GM12878 (cell line): ENCODE results near the gene LRRTM3. TPM values are rescaled to one million over a fixed set of nuclear protein-coding genes. Genes with fewer than 3 reads are reported as not detected.

Source experiments
- ATAC-seq: fragments of 200-7000 bp; cut with Tn5 transposase; 3 replicates; pipeline ENCODE4 v1.9.1; 2020; ENCODE audit warnings: mild to moderate bottlenecking, moderate library complexity
- BruUV-seq: library from RNA; stranded (reverse); fragments of 400-500 nt; replicated peaks from 2 replicates; lab custom pipeline; 2021; lab: Mats Ljungman, UMichigan
- CTCF ChIA-PET: fragments of 300-600 bp; sonication (Branson Sonifier 250); formaldehyde crosslinking; extraction: SDS; loops from one replicate; lab custom pipeline; 2021; ENCODE audit warnings: inconsistent platforms; lab: Yijun Ruan, JAX
- POLR2A ChIA-PET: fragments of 350-600 bp; formaldehyde crosslinking; extraction: SDS; loops from one replicate; lab custom pipeline; 2021; ENCODE audit warnings: inconsistent platforms; lab: Charles Lee
- RAD21 ChIA-PET: fragments of 300-600 bp; sonication (Branson Sonifier 250); formaldehyde crosslinking; loops from one replicate; lab custom pipeline; 2023; ENCODE audit warnings: antibody characterized with exemption; ENCODE audit not compliant: unreplicated experiment; lab: Charles Lee
- SMC1A ChIA-PET: fragments of 300-600 bp; sonication (Branson Sonifier 250); formaldehyde crosslinking; loops from one replicate; lab custom pipeline; 2023; ENCODE audit not compliant: unreplicated experiment, uncharacterized antibody; lab: Charles Lee
- DNase-seq: peaks from one replicate; pipeline ENCODE4 v3.0.0-alpha.2; 2011; ENCODE audit warnings: low read depth, low spot score
- FAIRE-seq: peaks from 3 replicates; lab custom pipeline; 2011; peaks lifted over from hg19 to GRCh38; lab: Jason Lieb, UNC
- H2AFZ ChIP-seq: 2 replicates; pipeline ENCODE4 v1.6.0; 2011; ENCODE audit warnings: low read depth, low read length, control low read depth; ENCODE audit not compliant: control insufficient read depth
- H3K27ac ChIP-seq: 2 replicates; pipeline ENCODE4 v1.5.1; 2011; ENCODE audit warnings: control low read depth; ENCODE audit not compliant: control insufficient read depth, insufficient read depth
- H3K27me3 ChIP-seq, 2 experiments: replicated peaks in 1 of 2; 2 replicates each; pipeline versions ENCODE4 v1.6.0 to v1.6.1; 2011; ENCODE audit warnings: low read length in 1 of 2; ENCODE audit not compliant: control insufficient read depth in 2 of 2, insufficient read depth in 2 of 2
- H3K36me3 ChIP-seq, 2 experiments: 2 replicates each; pipeline ENCODE4 v1.5.1; 2011; ENCODE audit warnings: low read length in 1 of 2; ENCODE audit not compliant: control insufficient read depth in 2 of 2, insufficient read depth in 2 of 2
- H3K4me1 ChIP-seq: 2 replicates; pipeline ENCODE4 v1.6.1; 2011; ENCODE audit warnings: mild to moderate bottlenecking, low read length, moderate library complexity, mixed read lengths; ENCODE audit not compliant: control insufficient read depth, insufficient read depth
- H3K4me2 ChIP-seq: 2 replicates; pipeline ENCODE4 v1.6.0; 2011; ENCODE audit warnings: control low read depth; ENCODE audit not compliant: control insufficient read depth, insufficient read depth
- H3K4me3 ChIP-seq: fragments of 200-600 bp; sonication (generic); 2 replicates; pipeline ENCODE4 v1.5.1; 2016
- H3K79me2 ChIP-seq: 2 replicates; pipeline ENCODE4 v1.6.0; 2011; ENCODE audit warnings: low read length; ENCODE audit not compliant: control insufficient read depth, insufficient read depth
- H3K9ac ChIP-seq: 2 replicates; pipeline ENCODE4 v1.8.0; 2011; ENCODE audit warnings: low read length, control low read depth, mixed read lengths; ENCODE audit not compliant: control insufficient read depth, insufficient read depth
- H3K9me3 ChIP-seq: replicated peaks from 3 replicates; pipeline ENCODE4 v1.5.1; 2011; ENCODE audit warnings: mild to moderate bottlenecking, low read length; ENCODE audit not compliant: control insufficient read depth, insufficient read depth
- H4K20me1 ChIP-seq: 2 replicates; pipeline ENCODE4 v1.6.0; 2011; ENCODE audit not compliant: control insufficient read depth, insufficient read depth
- CREM ChIP-seq: IDR thresholded peaks from 2 replicates; pipeline ENCODE4 v1.6.1; 2014; ENCODE audit warnings: antibody characterized with exemption, low read depth
- EGR1 ChIP-seq, 2 experiments: IDR thresholded peaks; 1 replicate in 1 of 2; 2 replicates in 1 of 2; pipeline ENCODE4 v1.6.1; 2011 to 2012; ENCODE audit warnings: low read depth in 2 of 2, low read length in 2 of 2, borderline replicate concordance in 1 of 2, mild to moderate bottlenecking in 1 of 2, moderate library complexity in 1 of 2
- FOXM1 ChIP-seq: IDR thresholded peaks from 2 replicates; pipeline ENCODE4 v1.6.1; 2012; ENCODE audit warnings: low read depth, mild to moderate bottlenecking, inconsistent platforms, low read length, moderate library complexity
- HDAC6 ChIP-seq: fragments of 200-600 bp; sonication (generic); IDR thresholded peaks from one replicate; pipeline ENCODE4 v1.8.0; 2017; ENCODE audit warnings: antibody characterized with exemption; ENCODE audit not compliant: unreplicated experiment
- IRF4 ChIP-seq: IDR thresholded peaks from 2 replicates; pipeline ENCODE4 v1.6.1; 2011; ENCODE audit warnings: low read depth, low read length
- KLF5 ChIP-seq: fragments of 450-650 bp; IDR thresholded peaks from 2 replicates; pipeline ENCODE4 v1.6.1; 2014; ENCODE audit warnings: mild to moderate bottlenecking; ENCODE audit not compliant: partially characterized antibody
- NFXL1 ChIP-seq: fragments of 450-650 bp; IDR thresholded peaks from 2 replicates; pipeline ENCODE4 v1.6.1; 2017; ENCODE audit warnings: antibody characterized with exemption, mild to moderate bottlenecking, borderline replicate concordance
- PAX5 ChIP-seq: IDR thresholded peaks from 2 replicates; pipeline ENCODE4 v1.6.1; 2011; ENCODE audit warnings: low read depth, low read length, borderline replicate concordance
- SMAD1 ChIP-seq: fragments of 450-650 bp; IDR thresholded peaks from 2 replicates; pipeline ENCODE4 v1.6.1; 2018; ENCODE audit warnings: mild to moderate bottlenecking, low read depth; ENCODE audit not compliant: partially characterized antibody
- SUZ12 ChIP-seq: fragments of 200-600 bp; sonication (generic); IDR thresholded peaks from one replicate; pipeline ENCODE4 v1.6.1; 2018; ENCODE audit warnings: antibody characterized with exemption, mild to moderate bottlenecking; ENCODE audit not compliant: unreplicated experiment
- TARDBP ChIP-seq: IDR thresholded peaks from 2 replicates; pipeline ENCODE4 v1.6.1; 2016; ENCODE audit warnings: borderline replicate concordance
- ZSCAN29 ChIP-seq: fragments of 450-650 bp; IDR thresholded peaks from 2 replicates; pipeline ENCODE4 v1.6.1; 2017; ENCODE audit warnings: mild to moderate bottlenecking, moderate library complexity
- WGBS: methylation state at CpG from one replicate; pipeline ENCODE4 v1.1.6; 2016; ENCODE audit warnings: low lambda C conversion rate; ENCODE audit not compliant: insufficient replicate concordance, insufficient coverage; ENCODE audit errors: missing lambda C conversion rate; 5-methylcytosine and 5-hydroxymethylcytosine counted together
- in situ Hi-C: fragments of 300-500 bp; cut with MboI; formaldehyde crosslinking; loops from 9 replicates; pipeline ENCODE4 v1.14.3; 2018; ENCODE audit warnings: mixed read lengths
- intact Hi-C: fragments of 100-400 bp; cut with micrococcal nuclease; formaldehyde crosslinking; loops from one replicate; pipeline ENCODE4 v1.14.2; 2022; ENCODE audit not compliant: unreplicated experiment
- polyA plus RNA-seq, 11 experiments: library from polyadenylated mRNA; depleted of rRNA in 4 of 11; unstranded in 6 of 11; stranded (reverse) in 5 of 11; fragments of >200 nt; fragmentation: Nextera tagmentation in 4 of 11; fragmentation: Illumina TruSeq in 1 of 11; extraction: Ambion mirVana in 4 of 11; extraction: Trizol in 1 of 11; gene quantifications; 1 replicate in 1 of 11; 2 replicates in 10 of 11; pipeline versions ENCODE4 v1.2.1 to v1.2.3, GENCODE V29; 2011 to 2016; ENCODE audit warnings: inconsistent platforms in 2 of 11, missing spikeins in 2 of 11, low read depth in 1 of 11
- total RNA-seq, 4 experiments: library from RNA; depleted of rRNA in 3 of 4; stranded (reverse); fragments of >200 nt in 3 of 4; fragmentation: Illumina TruSeq in 1 of 4; extraction: Trizol in 1 of 4; gene quantifications; 2 replicates each; pipeline versions ENCODE4 v1.2.1 to v1.2.3, GENCODE V29; 2013 to 2021
- TF ChIP-seq, protein P1 (sequence below): fragments of 450-650 bp; IDR thresholded peaks from 2 replicates; pipeline ENCODE4 v1.6.1; 2017; ENCODE audit warnings: low read depth, mild to moderate bottlenecking, moderate library complexity
- TF ChIP-seq, protein P2 (sequence below): fragments of 450-650 bp; IDR thresholded peaks from 2 replicates; pipeline ENCODE4 v1.6.1; 2017; ENCODE audit warnings: mild to moderate bottlenecking

Gene LRRTM3
- total and polyA plus RNA-seq, 10 of the 15 experiments (the other 5 are each of a cell fraction or from before 2014, with no cell fraction given), result not detected

- TF ChIP-seq ZSCAN29 (no peak), TARDBP (no peak), IRF4 (no peak), HDAC6 (no peak), FOXM1 (no peak), EGR1 (IDR thresholded peaks at IDR 0.05; ENCODE audit: borderline replicate concordance in 1 of 2, low read depth in 2 of 2, low read length in 2 of 2) (no peak)
- TF ChIP-seq, protein P1, sequence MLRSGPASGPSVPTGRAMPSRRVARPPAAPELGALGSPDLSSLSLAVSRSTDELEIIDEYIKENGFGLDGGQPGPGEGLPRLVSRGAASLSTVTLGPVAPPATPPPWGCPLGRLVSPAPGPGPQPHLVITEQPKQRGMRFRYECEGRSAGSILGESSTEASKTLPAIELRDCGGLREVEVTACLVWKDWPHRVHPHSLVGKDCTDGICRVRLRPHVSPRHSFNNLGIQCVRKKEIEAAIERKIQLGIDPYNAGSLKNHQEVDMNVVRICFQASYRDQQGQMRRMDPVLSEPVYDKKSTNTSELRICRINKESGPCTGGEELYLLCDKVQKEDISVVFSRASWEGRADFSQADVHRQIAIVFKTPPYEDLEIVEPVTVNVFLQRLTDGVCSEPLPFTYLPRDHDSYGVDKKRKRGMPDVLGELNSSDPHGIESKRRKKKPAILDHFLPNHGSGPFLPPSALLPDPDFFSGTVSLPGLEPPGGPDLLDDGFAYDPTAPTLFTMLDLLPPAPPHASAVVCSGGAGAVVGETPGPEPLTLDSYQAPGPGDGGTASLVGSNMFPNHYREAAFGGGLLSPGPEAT, result no peak
- TF ChIP-seq, protein P2, sequence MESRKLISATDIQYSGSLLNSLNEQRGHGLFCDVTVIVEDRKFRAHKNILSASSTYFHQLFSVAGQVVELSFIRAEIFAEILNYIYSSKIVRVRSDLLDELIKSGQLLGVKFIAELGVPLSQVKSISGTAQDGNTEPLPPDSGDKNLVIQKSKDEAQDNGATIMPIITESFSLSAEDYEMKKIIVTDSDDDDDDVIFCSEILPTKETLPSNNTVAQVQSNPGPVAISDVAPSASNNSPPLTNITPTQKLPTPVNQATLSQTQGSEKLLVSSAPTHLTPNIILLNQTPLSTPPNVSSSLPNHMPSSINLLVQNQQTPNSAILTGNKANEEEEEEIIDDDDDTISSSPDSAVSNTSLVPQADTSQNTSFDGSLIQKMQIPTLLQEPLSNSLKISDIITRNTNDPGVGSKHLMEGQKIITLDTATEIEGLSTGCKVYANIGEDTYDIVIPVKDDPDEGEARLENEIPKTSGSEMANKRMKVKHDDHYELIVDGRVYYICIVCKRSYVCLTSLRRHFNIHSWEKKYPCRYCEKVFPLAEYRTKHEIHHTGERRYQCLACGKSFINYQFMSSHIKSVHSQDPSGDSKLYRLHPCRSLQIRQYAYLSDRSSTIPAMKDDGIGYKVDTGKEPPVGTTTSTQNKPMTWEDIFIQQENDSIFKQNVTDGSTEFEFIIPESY, result no peak
- TF ChIP-seq, all 136 proteins: peak for 0
Measured at GRCh38 chr10:67079126-67079525, 153.3 kb downstream of the LRRTM3 start (continued).

DNA sequence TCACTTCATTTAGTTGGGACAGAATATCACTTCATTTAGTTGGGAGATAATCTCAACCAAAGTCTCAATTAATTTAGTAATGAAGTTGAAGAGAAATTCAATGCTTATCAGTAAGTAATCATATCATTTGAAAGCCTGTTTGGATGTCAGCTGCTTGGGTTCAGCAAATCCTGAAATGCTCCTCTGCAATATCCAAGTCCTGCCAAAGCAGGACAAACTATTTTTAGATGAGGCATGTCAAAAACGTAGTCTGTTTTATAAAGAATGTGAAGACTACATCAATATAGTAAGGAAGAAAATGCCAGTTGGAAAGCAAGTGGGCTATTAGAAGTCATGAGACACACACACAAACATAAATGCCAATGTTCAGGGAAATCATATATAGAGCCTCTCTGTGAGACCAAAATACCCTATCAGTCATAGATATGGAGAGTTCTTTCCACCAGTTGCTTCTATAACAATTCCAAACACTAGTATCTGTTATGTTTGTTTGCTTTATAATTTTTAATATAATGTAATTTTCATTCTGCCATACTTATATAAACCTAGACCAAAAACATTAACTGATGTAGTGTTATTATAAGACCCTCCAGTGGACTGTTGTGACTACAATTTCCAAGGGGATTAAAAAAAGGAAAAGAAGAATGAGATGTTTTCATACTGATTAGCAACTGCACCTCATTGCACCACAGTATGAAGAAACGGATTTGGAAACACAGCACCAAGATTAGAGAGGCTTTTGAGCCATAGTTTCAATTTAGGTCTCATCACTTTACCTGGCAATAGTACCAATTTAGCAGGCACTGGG, 160.7 kb downstream of the LRRTM3 start:
- no peak for TF ChIP-seq KLF5
- no peak for TF ChIP-seq SMAD1
- no peak for TF ChIP-seq FOXM1
- no peak for TF ChIP-seq PAX5
- TF ChIP-seq CREM, result no peak
- no peak for TF ChIP-seq NFXL1
- TF ChIP-seq ZSCAN29, result no peak
- no peak for TF ChIP-seq SUZ12
- ATAC-seq, result no peak
- CTCF ChIA-PET, result no interaction called here

More for the DNA sequence above, 160.7 kb downstream of the LRRTM3 start:
- FAIRE-seq, result no peak
- BruUV-seq, result no TSS peak
- DNase-seq, result no peak
- Histone ChIP-seq H3K9me3 (no peaks in the 10 kb centered on the region), H3K36me3 (no peaks in the 10 kb centered on the region), H3K27ac (no peak overlapping the region), H3K4me1 (no peaks in the 10 kb centered on the region), H2AFZ (no peak overlapping the region), H3K4me2 (no peak overlapping the region), H3K79me2 (no peaks in the 10 kb centered on the region), H3K9ac (no peak overlapping the region), H4K20me1 (no peaks in the 10 kb centered on the region), H3K27me3 (no peaks in the 10 kb centered on the region), H3K4me3 (no peak overlapping the region)
- WGBS, result 2% methylated on average over 2 of the region's 2 CpGs
- RAD21 ChIA-PET, result no interaction called here
- in situ Hi-C loops, result no loop called here
- SMC1A ChIA-PET, result no interaction called here
- POLR2A ChIA-PET, result no interaction called here
- intact Hi-C loops, result no loop called here
